Activated T-cell treated with anti-CD3 and anti-CD28 coated beads for 4 hours (primary cell): ENCODE measurements around the gene SLC2A4RG.
"Not testable (repeated sequence)": the region's sequence is repeated elsewhere in the genome, so short reads cannot be mapped to it uniquely, and the experiment has no call there.

Experiments used
- DNase-seq: peaks from one replicate; pipeline ENCODE4 v3.0.0-alpha.2; 2020

SLC2A4RG gene

GRCh38 chr20:63755933-63756647, 16.5 kb downstream of the SLC2A4RG start:
- DNase-seq: no peak

- no peak for DNase-seq
Observed at GRCh38 chr20:63756648-63756991, 17.0 kb downstream of the SLC2A4RG start.

- no peak for DNase-seq
Observed at GRCh38 chr20:63758152-63758551, 18.6 kb downstream of the SLC2A4RG start.

GRCh38 chr20:63759377-63759901, 19.9 kb downstream of the SLC2A4RG start:
- no peak for DNase-seq

GRCh38 chr20:63765082-63765873, 25.7 kb downstream of the SLC2A4RG start:
- DNase-seq: no peak

- no peak for DNase-seq
Observed at GRCh38 chr20:63765902-63766301, 26.3 kb downstream of the SLC2A4RG start.

GRCh38 chr20:63766695-63767426, 27.3 kb downstream of the SLC2A4RG start:
- DNase-seq: no peak

GRCh38 chr20:63767456-63767855, 27.9 kb downstream of the SLC2A4RG start:
- no peak for DNase-seq

- no peak for DNase-seq
Observed at GRCh38 chr20:63767886-63768285, 28.3 kb downstream of the SLC2A4RG start.

GRCh38 chr20:63768591-63769515, 29.3 kb downstream of the SLC2A4RG start:
- no peak for DNase-seq

- no peak for DNase-seq
Observed at GRCh38 chr20:63769891-63770474, 30.4 kb downstream of the SLC2A4RG start.

- DNase-seq: no peak
Observed at GRCh38 chr20:63771046-63771707, 31.6 kb downstream of the SLC2A4RG start.

- no peak for DNase-seq
Observed at GRCh38 chr20:63772781-63773518, 33.4 kb downstream of the SLC2A4RG start.

GRCh38 chr20:63773571-63774241, 34.1 kb downstream of the SLC2A4RG start:
- DNase-seq: no peak

GRCh38 chr20:63774306-63774705, 34.7 kb downstream of the SLC2A4RG start:
- DNase-seq: no peak

- peak; percentile 11 for DNase-seq
Observed at GRCh38 chr20:63775096-63775978, 35.8 kb downstream of the SLC2A4RG start.

GRCh38 chr20:63776875-63777274, 37.3 kb downstream of the SLC2A4RG start:
- DNase-seq: not testable (repeated sequence)

- no peak for DNase-seq
Observed at GRCh38 chr20:63777614-63778013, 38.0 kb downstream of the SLC2A4RG start.
